SU-DHL-6 (cell line): ENCODE results near the gene GLG1.

ENCODE experiments used
- H2AFZ ChIP-seq: fragments of 200-600 bp; sonication (generic); 2 replicates; pipeline ENCODE4 v1.6.1; 2014; ENCODE audit warnings: low read depth, mild to moderate bottlenecking, moderate library complexity, mixed read lengths, antibody characterized with exemption, low read length; ENCODE audit not compliant: severe bottlenecking
- H3F3A ChIP-seq: fragments of 200-600 bp; shearing (Covaris generic); 2 replicates; pipeline ENCODE4 v1.6.0; 2016; ENCODE audit warnings: antibody characterized with exemption, mild to moderate bottlenecking; ENCODE audit not compliant: insufficient read depth
- H3K27ac ChIP-seq: fragments of 200-600 bp; sonication (generic); 2 replicates; pipeline ENCODE4 v1.5.1; 2016; ENCODE audit warnings: low read depth, mild to moderate bottlenecking, low read length, moderate library complexity, mixed read lengths
- H3K27me3 ChIP-seq: fragments of 200-600 bp; sonication (generic), shearing (Covaris generic); 2 replicates; pipeline ENCODE4 v1.6.0; 2014; ENCODE audit warnings: mild to moderate bottlenecking, low read length
- H3K36me3 ChIP-seq: fragments of 200-600 bp; sonication (generic); 2 replicates; pipeline ENCODE4 v1.6.1; 2014; ENCODE audit warnings: mild to moderate bottlenecking, low read length, mixed read lengths
- H3K4me2 ChIP-seq: fragments of 300-600, 200-600 bp; shearing (Covaris generic), sonication (generic); 2 replicates; pipeline ENCODE4 v1.6.0; 2014; ENCODE audit warnings: low read length, low read depth, mild to moderate bottlenecking; ENCODE audit not compliant: poor library complexity, severe bottlenecking
- H3K4me3 ChIP-seq: fragments of 200-600 bp; sonication (generic); 2 replicates; pipeline ENCODE4 v1.5.1; 2014; ENCODE audit warnings: antibody characterized with exemption, low read length, mild to moderate bottlenecking, mixed read lengths; ENCODE audit not compliant: insufficient read depth, poor library complexity, severe bottlenecking
- H3K79me2 ChIP-seq: fragments of 200-600 bp; sonication (generic); 2 replicates; pipeline ENCODE4 v1.6.1; 2014; ENCODE audit warnings: mild to moderate bottlenecking, low read length, moderate library complexity; ENCODE audit not compliant: insufficient read depth
- H3K9ac ChIP-seq: fragments of 200-600 bp; sonication (generic); 2 replicates; pipeline ENCODE4 v1.7.0; 2014; ENCODE audit warnings: mild to moderate bottlenecking, low read length
- H3K9me2 ChIP-seq: fragments of 200-600 bp; sonication (generic); replicated peaks from 2 replicates; pipeline ENCODE4 v1.6.1; 2014; ENCODE audit warnings: low read length; ENCODE audit not compliant: insufficient read depth
- H3K9me3 ChIP-seq: fragments of 200-600 bp; sonication (generic); 2 replicates; pipeline ENCODE4 v1.6.1; 2014; ENCODE audit warnings: low read length, mixed read lengths; ENCODE audit not compliant: insufficient read depth
- H4K20me1 ChIP-seq: fragments of 200-600 bp; sonication (generic); 2 replicates; pipeline ENCODE4 v1.6.1; 2014; ENCODE audit warnings: low read depth, mild to moderate bottlenecking, antibody characterized with exemption, low read length, moderate library complexity, mixed read lengths
- CTCF ChIP-seq: fragments of 200-600 bp; sonication (generic); IDR thresholded peaks from one replicate; pipeline ENCODE4 v1.5.1; 2017; ENCODE audit warnings: antibody characterized with exemption, mild to moderate bottlenecking, low read length, moderate library complexity; ENCODE audit not compliant: insufficient read depth, poor library complexity, severe bottlenecking
- EZH2phosphoT487 ChIP-seq: fragments of 200-600 bp; sonication (generic), shearing (Covaris generic); conservative IDR thresholded peaks from 2 replicates; pipeline ENCODE4 v1.6.1; 2018; ENCODE audit warnings: mild to moderate bottlenecking, antibody characterized with exemption, low read length, moderate library complexity, mixed read lengths

GLG1 gene

GRCh38 chr16:74465281-74465680 is 141.6 kb downstream of the GLG1 start:
- TF ChIP-seq CTCF: no peak
- TF ChIP-seq EZH2phosphoT487: no peak
- H3F3A ChIP-seq: no peaks in the 10 kb centered on the region
- H3K9me3 ChIP-seq: no peaks in the 10 kb centered on the region
- H4K20me1 ChIP-seq: no peaks in the 10 kb centered on the region
- H3K9me2 ChIP-seq: no peaks in the 10 kb centered on the region
- H3K36me3 ChIP-seq: no peaks in the 10 kb centered on the region
- no peak overlapping the region for H3K27ac ChIP-seq
- no peak overlapping the region for H3K4me3 ChIP-seq
- no peaks in the 10 kb centered on the region for H3K27me3 ChIP-seq
- no peak overlapping the region for H3K9ac ChIP-seq
- no peak overlapping the region for H3K4me2 ChIP-seq
- H3K79me2 ChIP-seq: no peaks in the 10 kb centered on the region
- H2AFZ ChIP-seq: no peak overlapping the region

GRCh38 chr16:74463888-74464287 is 143.0 kb downstream of the GLG1 start:
- Histone ChIP-seq H3F3A (no peaks in the 10 kb centered on the region), H3K9me3 (no peaks in the 10 kb centered on the region), H3K79me2 (no peaks in the 10 kb centered on the region), H3K27ac (no peak overlapping the region), H4K20me1 (no peaks in the 10 kb centered on the region), H3K9ac (no peak overlapping the region), H3K4me3 (no peak overlapping the region), H3K9me2 (no peaks in the 10 kb centered on the region), H3K4me2 (no peak overlapping the region), H3K27me3 (no peaks in the 10 kb centered on the region), H3K36me3 (no peaks in the 10 kb centered on the region), H2AFZ (no peak overlapping the region)
- no peak for TF ChIP-seq CTCF
- TF ChIP-seq EZH2phosphoT487: no peak

DNA sequence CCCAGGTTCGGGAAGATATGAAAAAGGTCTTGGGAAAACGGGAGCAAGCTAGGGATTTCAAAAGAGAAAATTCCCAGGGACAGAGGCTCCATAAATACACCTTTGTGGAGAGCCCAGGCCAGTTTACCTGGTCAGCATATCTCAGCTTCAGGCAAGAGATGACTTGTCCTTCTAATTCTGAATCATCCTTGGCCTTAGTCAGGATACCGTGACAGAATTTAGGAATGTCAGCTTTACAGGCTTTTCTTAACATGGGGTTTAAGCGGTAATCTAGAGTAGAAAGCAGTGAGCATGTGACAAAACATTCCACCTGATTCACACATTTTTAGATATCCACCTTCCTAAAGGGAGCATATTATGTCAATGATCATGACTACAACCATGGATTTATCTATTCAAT is 144.6 kb downstream of the GLG1 start:
- Histone ChIP-seq H3F3A (no peaks in the 10 kb centered on the region), H3K27ac (no peak overlapping the region), H3K9me3 (no peaks in the 10 kb centered on the region), H4K20me1 (no peaks in the 10 kb centered on the region), H3K27me3 (no peaks in the 10 kb centered on the region), H3K4me2 (no peak overlapping the region), H2AFZ (no peak overlapping the region), H3K9me2 (no peaks in the 10 kb centered on the region), H3K36me3 (no peaks in the 10 kb centered on the region), H3K4me3 (no peak overlapping the region), H3K9ac (no peak overlapping the region), H3K79me2 (no peaks in the 10 kb centered on the region)
- TF ChIP-seq CTCF (no peak), EZH2phosphoT487 (no peak)

DNA sequence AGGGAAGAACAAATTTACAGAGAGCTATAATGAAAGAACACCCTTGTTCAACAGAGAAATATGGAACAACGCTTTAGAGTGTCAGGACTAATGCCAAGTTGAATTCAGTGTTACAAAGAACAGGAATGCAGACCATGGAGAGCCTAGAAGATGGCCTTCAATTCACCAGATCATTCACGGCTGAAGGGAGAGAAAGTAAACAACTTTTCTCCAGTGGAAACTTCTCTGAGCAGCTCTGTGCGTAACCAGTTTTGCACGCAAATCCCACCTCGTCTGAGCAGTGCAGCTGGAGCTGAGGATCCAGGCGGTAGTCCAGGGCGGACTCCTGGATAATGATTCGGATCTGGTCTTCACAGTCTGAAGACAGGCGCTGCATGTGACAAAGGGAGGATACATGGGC is 145.1 kb downstream of the GLG1 start:
- H3K27me3 ChIP-seq: no peaks in the 10 kb centered on the region
- H2AFZ ChIP-seq: no peak overlapping the region
- no peaks in the 10 kb centered on the region for H3K79me2 ChIP-seq
- H3F3A ChIP-seq: no peaks in the 10 kb centered on the region
- H3K27ac ChIP-seq: no peak overlapping the region
- no peaks in the 10 kb centered on the region for H3K36me3 ChIP-seq
- no peak overlapping the region for H3K9ac ChIP-seq
- H3K4me3 ChIP-seq: no peak overlapping the region
- no peaks in the 10 kb centered on the region for H4K20me1 ChIP-seq
- no peak overlapping the region for H3K4me2 ChIP-seq
- H3K9me2 ChIP-seq: no peaks in the 10 kb centered on the region
- TF ChIP-seq CTCF (no peak), EZH2phosphoT487 (no peak)
- no peaks in the 10 kb centered on the region for H3K9me3 ChIP-seq
